Smooth muscle cell (in vitro differentiated cells): ENCODE results near the gene PRKG1. TPM values are rescaled to one million over a fixed set of nuclear protein-coding genes. Genes with fewer than 3 reads are reported as not detected.

Source experiments
- DNase-seq: peaks from one replicate; lab custom pipeline; 2025; ENCODE audit not compliant: unreplicated experiment; lab: John Stamatoyannopoulos, UW
- H2AFZ ChIP-seq: fragments of 200-600 bp; sonication (generic); 2 replicates; pipeline ENCODE4 v1.6.0; 2016; ENCODE audit warnings: antibody characterized with exemption, low read depth, mild to moderate bottlenecking
- H3F3A ChIP-seq: fragments of 200-600 bp; sonication (generic); 2 replicates; pipeline ENCODE4 v1.6.0; 2017; ENCODE audit warnings: antibody characterized with exemption, low read depth
- H3K27ac ChIP-seq: fragments of 200-600 bp; sonication (generic); 2 replicates; pipeline ENCODE4 v1.5.1; 2016; ENCODE audit warnings: low read depth, mild to moderate bottlenecking
- H3K27me3 ChIP-seq: fragments of 200-600 bp; sonication (generic); 2 replicates; pipeline ENCODE4 v1.6.1; 2016; ENCODE audit warnings: low read depth, mild to moderate bottlenecking
- H3K36me3 ChIP-seq: fragments of 200-600 bp; sonication (generic); 2 replicates; pipeline ENCODE4 v1.5.1; 2016; ENCODE audit warnings: low read depth
- H3K4me1 ChIP-seq: fragments of 200-600 bp; sonication (generic); 2 replicates; pipeline ENCODE4 v1.5.1; 2016; ENCODE audit warnings: low read depth
- H3K4me2 ChIP-seq: fragments of 200-600 bp; sonication (generic); 2 replicates; pipeline ENCODE4 v1.6.0; 2016; ENCODE audit warnings: mild to moderate bottlenecking
- H3K4me3 ChIP-seq: fragments of 200-600 bp; sonication (generic); 2 replicates; pipeline ENCODE4 v1.5.1; 2016; ENCODE audit warnings: mild to moderate bottlenecking
- H3K79me2 ChIP-seq: fragments of 200-600 bp; sonication (generic); 2 replicates; pipeline ENCODE4 v1.6.0; 2016; ENCODE audit warnings: low read depth, mild to moderate bottlenecking
- H3K9ac ChIP-seq: fragments of 200-600 bp; sonication (generic); 2 replicates; pipeline ENCODE4 v1.6.0; 2016; ENCODE audit warnings: low read depth
- H3K9me3 ChIP-seq: fragments of 200-600 bp; sonication (generic); replicated peaks from 2 replicates; pipeline ENCODE4 v1.5.1; 2016; ENCODE audit warnings: low read depth
- H4K20me1 ChIP-seq: fragments of 200-600 bp; sonication (generic); 2 replicates; pipeline ENCODE4 v1.6.0; 2016; ENCODE audit warnings: low read depth
- CTCF ChIP-seq: fragments of 200-600 bp; sonication (generic); IDR thresholded peaks from 2 replicates; pipeline ENCODE4 v1.5.1; 2017; ENCODE audit warnings: borderline replicate concordance, mild to moderate bottlenecking, antibody characterized with exemption; ENCODE audit not compliant: insufficient read depth, poor library complexity, severe bottlenecking
- WGBS: methylation state at CpG from one replicate; pipeline ENCODE4 v1.1.7; 2016; ENCODE audit warnings: low lambda C conversion rate; 5-methylcytosine and 5-hydroxymethylcytosine counted together
- polyA plus RNA-seq: library from polyadenylated mRNA; unstranded; fragments of >200 nt; fragmentation: Nextera tagmentation; extraction: Ambion mirVana; gene quantifications from 2 replicates; pipeline ENCODE4 v1.2.1, GENCODE V29; 2016
- total RNA-seq: library from RNA; depleted of rRNA; stranded (reverse); fragments of >200 nt; gene quantifications from 2 replicates; pipeline ENCODE4 v1.2.3, GENCODE V29; 2014

Gene PRKG1
- total and polyA plus RNA-seq, 2 experiments from 2014 or later = 7.2 to 13.4 TPM

GRCh38 chr10:52265131-52265926 lies 1191.0 kb downstream of the PRKG1 start:
- Histone ChIP-seq H3K27me3 (no peaks in the 10 kb centered on the region), H3K4me1 (no peaks in the 10 kb centered on the region), H3K36me3 (no peaks in the 10 kb centered on the region), H3K4me3 (no peak overlapping the region), H3K79me2 (no peaks in the 10 kb centered on the region), H4K20me1 (no peaks in the 10 kb centered on the region), H3K9me3 (no peaks in the 10 kb centered on the region), H3K9ac (no peak overlapping the region), H2AFZ (no peak overlapping the region), H3K27ac (no peak overlapping the region), H3K4me2 (no peak overlapping the region), H3F3A (no peaks in the 10 kb centered on the region)
- no peak for TF ChIP-seq CTCF
- WGBS = 90% methylated on average over 3 of the region's 3 CpGs
- DNase-seq = no peak

- Histone ChIP-seq H2AFZ (no peak overlapping the region), H3K27me3 (no peaks in the 10 kb centered on the region)
- no peak for TF ChIP-seq CTCF
Observed at GRCh38 chr10:52266858-52267257, 1192.6 kb downstream of the PRKG1 start.

GRCh38 chr10:52268790-52269189 lies 1194.5 kb downstream of the PRKG1 start:
- H3K4me3 ChIP-seq = no peak overlapping the region
- H3F3A ChIP-seq = no peaks in the 10 kb centered on the region
- H3K4me1 ChIP-seq = no peaks in the 10 kb centered on the region
- H3K36me3 ChIP-seq = no peaks in the 10 kb centered on the region
- 98% methylated on average over 2 of the region's 2 CpGs for WGBS
- no peak overlapping the region for H3K9ac ChIP-seq
- no peak overlapping the region for H3K27ac ChIP-seq
- TF ChIP-seq CTCF = no peak
- no peaks in the 10 kb centered on the region for H3K9me3 ChIP-seq
- H3K4me2 ChIP-seq = no peak overlapping the region
- no peaks in the 10 kb centered on the region for H3K79me2 ChIP-seq
- DNase-seq = no peak
- H3K27me3 ChIP-seq = no peaks in the 10 kb centered on the region
- H4K20me1 ChIP-seq = no peaks in the 10 kb centered on the region
- H2AFZ ChIP-seq = no peak overlapping the region

More at GRCh38 chr10:52266858-52267257, 1192.6 kb downstream of the PRKG1 start:
- Histone ChIP-seq H3K27ac (no peak overlapping the region), H3K4me1 (no peaks in the 10 kb centered on the region), H3K79me2 (no peaks in the 10 kb centered on the region), H3K9me3 (no peaks in the 10 kb centered on the region), H3K36me3 (no peaks in the 10 kb centered on the region), H4K20me1 (no peaks in the 10 kb centered on the region), H3K4me3 (no peak overlapping the region), H3K9ac (no peak overlapping the region), H3F3A (no peaks in the 10 kb centered on the region), H3K4me2 (no peak overlapping the region)
- 100% methylated on average over 1 of the region's 1 CpG for WGBS
- DNase-seq = no peak

- 88% methylated on average over 4 of the region's 4 CpGs for WGBS
Observed at GRCh38 chr10:52269233-52269632, 1194.9 kb downstream of the PRKG1 start.

More at GRCh38 chr10:52269233-52269632, 1194.9 kb downstream of the PRKG1 start:
- Histone ChIP-seq H3K4me2 (no peak overlapping the region), H3K27ac (no peak overlapping the region), H3K79me2 (no peaks in the 10 kb centered on the region), H3K36me3 (no peaks in the 10 kb centered on the region), H3K4me3 (no peak overlapping the region), H4K20me1 (no peaks in the 10 kb centered on the region), H3K9ac (no peak overlapping the region), H2AFZ (no peak overlapping the region), H3K27me3 (no peaks in the 10 kb centered on the region), H3K4me1 (no peaks in the 10 kb centered on the region), H3K9me3 (no peaks in the 10 kb centered on the region), H3F3A (no peaks in the 10 kb centered on the region)
- no peak for DNase-seq
- TF ChIP-seq CTCF = no peak
